ENCODE data around the gene ARFIP1.

Gene ARFIP1

DNA sequence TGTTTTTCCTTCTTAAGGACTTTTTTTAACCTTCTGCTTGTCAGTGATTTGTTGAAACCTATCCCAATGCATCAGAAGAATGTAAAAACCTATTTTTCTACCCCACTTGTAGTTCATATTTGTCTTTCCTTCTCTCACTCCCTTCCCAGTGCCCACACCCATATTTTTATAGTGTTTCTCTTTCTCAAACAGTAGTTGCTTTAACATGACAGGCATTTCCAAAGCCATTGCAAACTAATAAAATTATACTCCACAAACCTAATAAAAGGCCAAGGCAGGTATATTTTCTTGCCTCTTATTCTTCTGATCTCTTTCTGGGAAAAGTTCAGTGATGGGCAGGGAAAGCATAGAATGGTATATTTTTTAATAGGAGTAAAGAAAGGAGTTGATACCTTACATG lies 120.6 kb downstream of the ARFIP1 start:
- DNase-seq: no peak

DNA sequence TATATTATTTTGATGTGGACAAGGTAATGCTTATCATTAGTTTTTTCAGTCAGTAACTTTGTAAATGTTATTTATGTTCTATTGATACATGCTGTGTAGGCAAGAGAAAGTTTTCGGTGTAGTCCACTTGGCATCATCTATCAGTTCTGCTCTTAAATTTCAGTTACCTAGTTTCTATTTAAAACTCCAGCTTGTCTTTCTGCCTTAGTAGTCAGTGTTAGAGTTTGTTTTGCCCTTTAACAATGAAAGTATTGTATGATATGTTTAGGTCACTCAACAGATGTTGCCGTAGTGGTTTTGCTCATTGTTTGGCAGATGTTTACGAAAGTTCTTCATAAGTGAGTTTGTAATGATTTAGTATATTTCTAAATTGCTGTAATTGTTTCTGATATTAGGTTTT lies 121.5 kb downstream of the ARFIP1 start:
- no peak for DNase-seq

DNA sequence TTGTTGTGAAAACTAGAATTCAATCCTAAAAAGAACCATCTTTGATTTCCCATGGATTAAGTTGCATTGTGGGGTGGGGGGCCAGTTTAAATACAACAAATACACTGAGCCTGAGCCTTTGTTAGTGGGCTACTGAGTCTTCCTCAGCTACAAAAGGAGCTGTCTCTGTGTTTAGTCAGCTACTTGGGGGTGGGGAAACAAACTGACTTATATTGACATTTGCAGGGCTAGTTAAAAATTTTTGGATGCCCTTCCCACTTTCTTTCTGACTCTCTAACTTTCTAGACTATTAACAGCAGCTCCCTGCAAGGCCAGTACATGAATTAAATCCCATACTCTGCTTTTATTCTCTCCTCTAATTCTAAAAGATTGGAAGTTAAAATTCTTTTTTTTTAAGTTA lies 123.9 kb downstream of the ARFIP1 start:
- DNase-seq: no peak

DNA sequence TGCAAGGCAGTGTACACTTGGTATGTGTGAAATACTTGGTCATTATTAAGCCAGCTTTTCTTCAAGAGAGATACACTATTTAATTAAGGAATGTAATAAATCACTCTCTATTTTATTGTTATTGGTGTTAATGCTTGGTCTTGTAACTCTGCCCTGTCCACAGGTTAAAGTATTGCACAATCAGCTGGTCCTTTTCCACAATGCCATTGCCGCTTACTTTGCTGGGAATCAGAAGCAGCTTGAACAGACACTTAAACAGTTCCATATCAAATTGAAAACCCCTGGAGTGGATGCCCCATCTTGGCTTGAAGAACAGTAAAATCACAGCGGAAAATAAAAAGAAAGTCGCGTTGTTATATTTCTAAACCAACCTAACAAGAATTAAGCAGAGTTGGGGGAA lies 130.1 kb downstream of the ARFIP1 start:
- DNase-seq: no peak

- no peak for DNase-seq
Observed at GRCh38 chr4:152910521-152910920, 130.8 kb downstream of the ARFIP1 start.

DNA sequence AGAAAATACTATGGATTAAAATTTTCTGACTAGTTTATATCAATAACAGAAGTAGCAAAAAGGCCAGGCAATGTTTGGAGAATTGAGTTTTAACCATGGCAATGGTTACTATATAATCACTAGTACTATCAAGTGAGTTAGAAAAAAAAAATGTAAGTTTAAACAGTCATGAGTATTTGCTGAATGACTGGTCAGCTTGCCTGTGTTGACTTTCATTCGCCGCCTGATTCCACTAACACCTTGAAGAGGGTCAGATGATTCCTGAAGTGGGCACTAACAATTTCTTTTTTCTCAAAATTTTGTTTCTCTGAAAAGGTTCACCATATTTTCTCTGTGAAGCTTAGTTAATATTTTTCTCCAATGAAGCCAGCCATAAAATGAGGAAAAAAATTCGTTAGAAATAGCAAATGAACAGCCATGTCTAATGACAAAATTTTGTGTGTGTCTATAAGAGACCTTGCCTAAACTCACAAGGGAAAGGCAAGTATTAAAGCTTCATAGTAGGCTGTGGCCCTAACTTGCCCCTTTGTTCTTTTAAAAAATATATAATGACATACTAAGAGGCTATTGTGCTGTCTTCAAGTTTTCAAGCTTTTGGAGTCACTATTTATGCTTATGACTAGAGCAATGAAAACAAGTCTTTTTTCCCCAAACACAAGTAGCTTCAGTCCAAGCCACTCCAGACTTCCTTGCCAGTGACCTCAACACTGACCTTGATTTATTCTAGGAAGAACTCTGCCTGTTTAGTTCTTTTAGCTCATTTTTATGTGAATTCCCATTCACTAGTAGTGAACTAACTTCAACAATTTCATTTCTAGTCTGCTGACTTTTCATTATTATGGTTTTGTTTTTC lies 138.0 kb downstream of the ARFIP1 start:
- DNase-seq: no peak

DNA sequence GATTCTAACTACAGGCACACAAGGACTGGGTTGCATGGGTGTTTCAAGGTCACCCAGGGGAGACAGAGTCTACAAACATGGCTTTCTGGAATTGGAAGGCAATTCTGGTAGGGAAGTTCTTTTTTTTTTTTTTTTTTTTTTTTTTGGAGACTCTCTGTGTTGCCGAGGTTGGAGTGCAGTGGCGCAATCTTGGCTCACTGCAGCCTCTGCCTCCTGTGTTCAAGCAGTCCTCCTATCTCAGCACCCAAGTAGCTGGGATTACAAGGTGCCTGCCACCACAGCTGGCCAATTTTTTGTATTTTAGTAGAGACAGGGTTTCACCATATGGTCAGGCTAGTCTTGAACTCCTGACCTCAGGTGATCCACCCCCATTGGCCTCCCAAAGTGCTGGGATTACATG lies 140.1 kb downstream of the ARFIP1 start:
- no peak for DNase-seq

- DNase-seq: no peak
Observed at GRCh38 chr4:152920768-152921167, 141.0 kb downstream of the ARFIP1 start.

DNA sequence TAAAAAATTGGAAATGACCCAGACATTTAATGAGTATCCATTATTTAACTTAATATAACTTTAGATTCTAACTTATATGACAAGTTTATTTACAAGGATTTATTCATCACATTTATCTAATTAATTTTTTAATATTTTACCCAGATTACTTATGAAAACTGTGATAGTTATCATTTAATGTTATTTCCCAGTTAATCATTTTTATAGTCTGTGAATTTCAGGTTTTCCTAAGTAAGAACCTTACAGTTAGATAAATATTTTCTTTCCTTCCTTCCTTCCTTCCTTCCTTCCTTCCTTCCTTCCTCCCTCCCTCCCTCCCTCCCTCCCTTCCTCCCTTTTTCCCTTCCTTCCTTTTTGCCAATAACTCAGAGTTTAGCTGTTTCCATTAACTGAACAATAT lies 141.5 kb downstream of the ARFIP1 start:
- DNase-seq: no peak

- no peak for DNase-seq
Observed at GRCh38 chr4:152925851-152926250, 146.1 kb downstream of the ARFIP1 start.

- no peak for DNase-seq
Observed at GRCh38 chr4:152926959-152927358, 147.2 kb downstream of the ARFIP1 start.

- no peak for DNase-seq
Observed at GRCh38 chr4:152927737-152928136, 148.0 kb downstream of the ARFIP1 start.

DNA sequence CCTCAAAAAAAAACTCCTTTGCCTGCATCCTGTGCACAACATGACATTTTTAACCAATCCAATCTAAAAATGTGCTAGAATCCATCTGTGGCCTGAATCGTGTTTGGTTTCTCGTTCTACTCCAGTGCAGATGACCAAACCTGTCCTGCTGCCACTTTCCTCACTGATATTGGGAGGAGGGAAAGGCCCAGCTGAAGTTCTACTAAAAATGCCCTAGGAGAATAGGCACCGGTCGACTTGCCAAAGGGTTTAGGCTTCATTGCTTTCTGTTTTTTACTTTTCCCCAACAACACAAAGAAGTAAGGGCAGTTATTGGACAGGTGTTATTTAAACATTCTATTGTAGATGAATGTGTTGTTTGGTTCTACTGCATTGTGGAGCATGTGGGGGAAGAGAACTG lies 148.5 kb downstream of the ARFIP1 start:
- no peak for DNase-seq

DNA sequence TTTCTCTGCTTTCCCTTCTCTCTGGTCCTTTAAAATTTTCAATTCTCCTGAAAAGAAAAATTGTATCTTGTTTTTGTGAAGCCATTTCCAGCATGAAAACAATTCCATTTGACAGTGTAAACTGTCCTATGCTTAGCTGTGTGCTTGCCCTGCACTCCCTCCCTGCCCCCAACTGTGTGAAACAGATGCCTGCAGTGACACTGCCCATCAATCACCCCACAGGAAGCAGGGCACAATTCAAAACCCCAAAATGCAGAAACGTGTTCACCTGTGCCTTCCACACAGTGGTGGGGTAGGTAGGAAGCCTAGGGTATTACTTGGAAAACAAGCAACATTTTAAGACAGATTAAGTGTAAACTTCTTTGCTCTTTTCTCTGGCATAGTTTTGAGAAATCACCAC lies 150.1 kb downstream of the ARFIP1 start:
- DNase-seq: no peak

GRCh38 chr4:152935143-152935542 lies 155.4 kb downstream of the ARFIP1 start:
- no peak for DNase-seq

- no peak for DNase-seq
Observed at GRCh38 chr4:152935631-152936445, 156.1 kb downstream of the ARFIP1 start, which contains the start of gene FHDC1. TSS of gene FHDC1 (plus strand) at chr4:152936323. CDS start at chr4:152943058, 6,735 bp downstream.

GRCh38 chr4:152936446-152937335 lies 156.9 kb downstream of the ARFIP1 start:
- DNase-seq: peak; percentile 23

DNA sequence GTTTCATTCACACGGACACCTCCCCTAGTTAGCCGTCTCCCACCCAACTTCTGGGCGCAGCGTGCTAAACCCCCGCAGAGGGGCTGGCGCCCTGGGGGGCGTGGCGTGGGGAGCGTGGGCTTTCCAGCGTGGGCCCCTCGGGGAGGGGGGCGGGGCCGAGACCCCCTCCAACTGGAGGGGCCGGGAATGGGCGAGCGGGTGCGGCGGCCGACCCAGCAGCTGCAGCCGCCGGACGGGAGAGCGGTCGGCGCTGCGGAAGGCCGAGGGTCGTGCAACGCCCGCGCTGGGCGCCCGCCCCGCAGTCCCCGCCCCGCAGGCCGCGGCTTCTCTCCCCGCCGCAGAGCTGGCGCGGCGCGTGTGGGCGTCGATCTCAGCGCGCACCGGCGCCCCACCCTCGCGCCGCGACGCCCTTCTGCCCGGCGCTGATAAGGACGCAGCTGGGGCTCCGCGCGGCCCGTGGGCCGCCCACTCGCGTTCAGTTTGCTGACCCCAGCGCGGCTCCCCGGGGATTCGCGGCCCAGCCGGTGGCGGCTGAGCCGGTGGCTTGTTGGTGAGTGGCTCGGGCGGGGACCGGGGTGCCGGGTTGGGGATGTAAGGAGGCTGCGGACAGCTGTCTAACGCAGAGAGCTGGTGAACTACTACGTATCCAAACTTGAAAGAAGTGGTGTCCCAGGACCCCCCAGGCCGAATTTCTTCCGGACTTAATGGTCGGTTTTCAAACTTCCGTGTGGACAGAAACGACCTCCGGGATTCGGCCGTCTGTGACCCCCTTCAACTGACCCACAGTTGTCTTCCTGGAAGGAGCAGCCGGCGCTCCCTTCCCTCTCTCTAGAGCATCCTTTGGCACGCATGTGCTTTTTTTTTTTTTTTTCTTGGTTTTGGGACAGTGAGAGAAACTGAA lies 157.8 kb downstream of the ARFIP1 start:
- DNase-seq: peak; percentile 22

DNA sequence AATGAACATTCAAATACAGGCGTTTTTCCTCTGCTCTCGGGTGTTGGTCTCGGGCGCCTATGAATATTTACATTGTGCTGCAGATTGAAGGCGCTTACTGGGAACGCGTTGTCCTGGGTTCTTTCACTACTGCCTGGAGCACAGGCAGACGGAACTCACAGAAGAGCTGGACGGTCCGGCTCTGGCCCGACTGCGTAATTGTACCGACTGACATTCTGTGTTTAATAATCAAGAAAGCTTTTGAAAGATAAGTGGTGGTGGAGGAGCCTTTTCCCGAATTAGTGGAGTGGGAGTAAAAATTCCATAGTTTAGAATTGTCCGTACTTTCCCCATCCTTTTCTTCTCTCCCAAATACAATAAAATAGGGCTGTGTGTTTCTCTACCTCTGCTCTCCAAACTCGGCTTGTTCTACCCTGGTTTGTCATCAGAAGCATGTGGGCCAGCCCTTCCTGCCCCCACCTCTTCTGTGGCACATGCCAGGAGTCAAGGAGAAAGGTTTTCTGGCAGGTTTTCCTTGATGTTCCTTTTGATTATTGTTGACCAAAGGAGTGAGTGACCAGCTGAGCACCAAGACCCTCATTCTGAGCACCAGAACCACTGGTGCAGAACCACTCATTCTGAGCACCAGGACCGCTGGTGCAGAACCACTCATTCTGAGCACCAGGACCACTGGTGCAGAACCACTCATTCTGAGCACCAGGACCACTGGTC lies 158.6 kb downstream of the ARFIP1 start:
- no peak for DNase-seq

DNA sequence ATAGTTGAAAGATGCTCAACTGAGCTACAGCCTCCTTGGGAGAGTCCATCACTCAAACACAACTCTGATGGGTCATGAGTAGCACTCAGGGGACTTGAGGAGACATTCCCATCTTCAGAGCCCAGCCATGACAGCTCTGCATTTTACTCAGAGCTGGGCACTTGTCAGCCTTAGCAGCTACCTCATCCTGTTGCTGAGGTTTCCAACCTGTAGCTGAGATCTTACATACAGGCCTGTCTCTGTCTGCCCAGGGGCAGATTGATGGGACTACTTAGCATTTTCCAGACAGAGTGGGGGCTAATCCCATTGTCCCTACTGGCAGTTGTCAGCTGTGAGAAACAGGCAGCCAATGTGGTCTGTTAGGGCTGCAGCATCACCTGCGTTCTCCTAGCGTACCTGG lies 159.9 kb downstream of the ARFIP1 start:
- no peak for DNase-seq

GRCh38 chr4:152940461-152940860 lies 160.7 kb downstream of the ARFIP1 start:
- no peak for DNase-seq

Measured in activated T-cell treated with anti-CD3 and anti-CD28 coated beads, Interleukin-2, amount 50 U/mL, for 1 hour (primary cell).